ENCODE measurements around the gene FLOT1.

Gene FLOT1

GRCh38 chr6:30742316-30743098, at the start of gene FLOT1:
Gene FLOT1 (minus strand): TSS chr6:30742687. CDS start chr6:30742189, 498 bp downstream.
- intact Hi-C loops (cut with DNase I), result loop anchor here (5.0 to 10.0 kb wide), 2 partner anchors 40 to 142 kb away; partner anchors contain the start of gene DDR1

GRCh38 chr6:30790724-30791383, 48.4 kb upstream of the FLOT1 start:
- intact Hi-C loops (cut with DNase I), result no loop called here
- no peak for DNase-seq

More at GRCh38 chr6:30742316-30743098, at the start of gene FLOT1:
- peak; percentile 82 to 97 (median 93) for DNase-seq

GRCh38 chr6:30789606-30790005, 47.1 kb upstream of the FLOT1 start:
- DNase-seq, result no peak
- intact Hi-C loops (cut with DNase I), result no loop called here

- no peak for DNase-seq
Observed at GRCh38 chr6:30787954-30788353, 45.5 kb upstream of the FLOT1 start.

GRCh38 chr6:30782425-30783014, 40.0 kb upstream of the FLOT1 start:
- DNase-seq, result no peak
- intact Hi-C loops (cut with DNase I), result loop anchor here (5.0 kb wide), 1 partner anchor 40 kb away; the partner anchor contains the start of genes FLOT1 and IER3

More at GRCh38 chr6:30787954-30788353, 45.5 kb upstream of the FLOT1 start:
- intact Hi-C loops (cut with DNase I), result no loop called here

- intact Hi-C loops (cut with DNase I), result loop anchor here (5.0 kb wide), 1 partner anchor 40 kb away; the partner anchor contains the start of genes FLOT1 and IER3
- peak; percentile 67 to 96 (median 88) for DNase-seq
Observed at GRCh38 chr6:30781743-30782424, 39.4 kb upstream of the FLOT1 start.

GRCh38 chr6:30781395-30781742, 38.9 kb upstream of the FLOT1 start:
- DNase-seq, result peak in 6 of 42 donors; percentile 8 to 45 (median 26)
- intact Hi-C loops (cut with DNase I), result loop anchor here (5.0 kb wide), 1 partner anchor 39 kb away; the partner anchor contains the start of genes FLOT1 and IER3

- intact Hi-C loops (cut with DNase I), result loop anchor here (5.0 kb wide), 1 partner anchor 38 kb away; the partner anchor contains the start of genes FLOT1 and IER3
Observed at GRCh38 chr6:30780642-30780920, 38.1 kb upstream of the FLOT1 start.

GRCh38 chr6:30779850-30780641, 37.6 kb upstream of the FLOT1 start:
- intact Hi-C loops (cut with DNase I), result loop anchor here (5.0 kb wide), 1 partner anchor 38 kb away; the partner anchor contains the start of genes FLOT1 and IER3
- DNase-seq, result no peak

More at GRCh38 chr6:30780642-30780920, 38.1 kb upstream of the FLOT1 start:
- DNase-seq, result no peak

- no peak for DNase-seq
- intact Hi-C loops (cut with DNase I), result no loop called here
Observed at GRCh38 chr6:30778001-30778635, 35.6 kb upstream of the FLOT1 start.

GRCh38 chr6:30777155-30777485, 34.6 kb upstream of the FLOT1 start:
- intact Hi-C loops (cut with DNase I), result no loop called here
- DNase-seq, result no peak

GRCh38 chr6:30776390-30777154, 34.1 kb upstream of the FLOT1 start:
- DNase-seq, result no peak
- intact Hi-C loops (cut with DNase I), result no loop called here

GRCh38 chr6:30775104-30775503, 32.6 kb upstream of the FLOT1 start:
- intact Hi-C loops (cut with DNase I), result no loop called here
- DNase-seq, result no peak

- intact Hi-C loops (cut with DNase I), result no loop called here
- no peak for DNase-seq
Observed at GRCh38 chr6:30774701-30775100, 32.2 kb upstream of the FLOT1 start.

GRCh38 chr6:30770592-30770991, 28.1 kb upstream of the FLOT1 start:
- intact Hi-C loops (cut with DNase I), result no loop called here
- DNase-seq, result no peak

GRCh38 chr6:30769853-30770524, 27.5 kb upstream of the FLOT1 start:
- no peak for DNase-seq
- intact Hi-C loops (cut with DNase I), result no loop called here

Data from head of caudate nucleus (tissue), 42 donors.